ENCODE results near the gene PDCD4. TPM values are rescaled to one million over a fixed set of nuclear protein-coding genes. Genes with fewer than 3 reads are reported as not detected.

Gene PDCD4
- total and polyA plus RNA-seq, 2 of the 4 experiments (the other 2 are of a cell fraction), result 10.9 to 49.7 TPM

GRCh38 chr10:110863361-110863760 is 8.4 kb upstream of the PDCD4 start:
- no peak overlapping the region for H3K23ac ChIP-seq (ENCODE audit: low read depth, low read length)
- H3K56ac ChIP-seq (ENCODE audit: extremely low read depth, insufficient read depth, low read length), result no peak overlapping the region
- POLR2A ChIA-PET (ENCODE audit: unreplicated experiment), result no interaction called here
- H2BK120ac ChIP-seq (ENCODE audit: low read depth, low read length), result no peak overlapping the region
- TF ChIP-seq, protein P1, sequence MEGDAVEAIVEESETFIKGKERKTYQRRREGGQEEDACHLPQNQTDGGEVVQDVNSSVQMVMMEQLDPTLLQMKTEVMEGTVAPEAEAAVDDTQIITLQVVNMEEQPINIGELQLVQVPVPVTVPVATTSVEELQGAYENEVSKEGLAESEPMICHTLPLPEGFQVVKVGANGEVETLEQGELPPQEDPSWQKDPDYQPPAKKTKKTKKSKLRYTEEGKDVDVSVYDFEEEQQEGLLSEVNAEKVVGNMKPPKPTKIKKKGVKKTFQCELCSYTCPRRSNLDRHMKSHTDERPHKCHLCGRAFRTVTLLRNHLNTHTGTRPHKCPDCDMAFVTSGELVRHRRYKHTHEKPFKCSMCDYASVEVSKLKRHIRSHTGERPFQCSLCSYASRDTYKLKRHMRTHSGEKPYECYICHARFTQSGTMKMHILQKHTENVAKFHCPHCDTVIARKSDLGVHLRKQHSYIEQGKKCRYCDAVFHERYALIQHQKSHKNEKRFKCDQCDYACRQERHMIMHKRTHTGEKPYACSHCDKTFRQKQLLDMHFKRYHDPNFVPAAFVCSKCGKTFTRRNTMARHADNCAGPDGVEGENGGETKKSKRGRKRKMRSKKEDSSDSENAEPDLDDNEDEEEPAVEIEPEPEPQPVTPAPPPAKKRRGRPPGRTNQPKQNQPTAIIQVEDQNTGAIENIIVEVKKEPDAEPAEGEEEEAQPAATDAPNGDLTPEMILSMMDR (conservative IDR thresholded peaks at IDR 0.05; ENCODE audit: low read depth, low read length), result no peak
- no peak for TF ChIP-seq USF2 (IDR thresholded peaks at IDR 0.05; ENCODE audit: low read depth, low read length)
- TF ChIP-seq MXI1 (IDR thresholded peaks at IDR 0.05; ENCODE audit: borderline replicate concordance, low read depth, low read length), result no peak
- no peak for TF ChIP-seq MAZ (IDR thresholded peaks at IDR 0.05; ENCODE audit: borderline replicate concordance, low read depth, low read length)
- no peak for TF ChIP-seq SMC3 (IDR thresholded peaks at IDR 0.05; ENCODE audit: low read depth, low read length)
- no peak for TF ChIP-seq FOS (IDR thresholded peaks at IDR 0.05; ENCODE audit: low read depth, low read length)
- no peak for TF ChIP-seq RCOR1 (IDR thresholded peaks at IDR 0.05; ENCODE audit: insufficient replicate concordance, low read length)
- no peak for TF ChIP-seq RAD21 (IDR thresholded peaks at IDR 0.05; ENCODE audit: low read length)
- TF ChIP-seq NFE2L2 (IDR thresholded peaks at IDR 0.05; ENCODE audit: low read depth, low read length), result no peak
- TF ChIP-seq POLR2A (IDR thresholded peaks at IDR 0.05; ENCODE audit: low read depth, low read length), result no peak
- TF ChIP-seq MAFK (IDR thresholded peaks at IDR 0.05; ENCODE audit: low read depth, low read length), result no peak
- no peak for TF ChIP-seq CHD1 (IDR thresholded peaks at IDR 0.05; ENCODE audit: low read depth, low read length)
- no peak for TF ChIP-seq ELK1 (IDR thresholded peaks at IDR 0.05; ENCODE audit: borderline replicate concordance, low read depth, low read length)
- no peak for TF ChIP-seq CEBPB (IDR thresholded peaks at IDR 0.05; ENCODE audit: low read depth, low read length)
- TF ChIP-seq BHLHE40 (IDR thresholded peaks at IDR 0.05; ENCODE audit: low read depth, low read length), result no peak
- no peak for TF ChIP-seq RFX5 (IDR thresholded peaks at IDR 0.05; ENCODE audit: low read depth, low read length)
- H3K4me1 ChIP-seq (ENCODE audit: control insufficient read depth, insufficient read depth, low read length), result peaks cover 21% of the 10 kb centered on the region
- H2BK15ac ChIP-seq (ENCODE audit: low read depth, low read length), result no peak overlapping the region
- CTCF ChIA-PET, result no interaction called here
- in situ Hi-C loops (cut with MboI; ENCODE audit: low sequenced_read_pairs), result no loop called here
- H3K27me3 ChIP-seq (ENCODE audit: control insufficient read depth, insufficient read depth, low read length), result no peaks in the 10 kb centered on the region
- no peaks in the 10 kb centered on the region for H3K36me3 ChIP-seq (ENCODE audit: control insufficient read depth, insufficient read depth, low read length)
- no peak overlapping the region for H2AFZ ChIP-seq (replicated peaks; ENCODE audit: low read length, poor library complexity)
- ATAC-seq (ENCODE audit: low read depth) (no peak), DNase-seq (no peak)
- no peak overlapping the region for H4K5ac ChIP-seq (ENCODE audit: low read depth, low read length)
- H4K20me1 ChIP-seq (ENCODE audit: insufficient read depth, low read length), result no peaks in the 10 kb centered on the region
- H3K18ac ChIP-seq (ENCODE audit: low read depth, low read length), result no peak overlapping the region
- H3K9me1 ChIP-seq (ENCODE audit: insufficient read depth, low read length), result peaks cover 7% of the 10 kb centered on the region; the same call in 1 of the 2 replicates
- H2AK5ac ChIP-seq (ENCODE audit: low read depth, low read length), result no peak overlapping the region
- H3K27ac ChIP-seq (ENCODE audit: insufficient read depth, low read length), result no peak overlapping the region
- no peak overlapping the region for H3K4me3 ChIP-seq (ENCODE audit: insufficient read depth, low read depth, low read length)
- no peaks in the 10 kb centered on the region for H3K79me1 ChIP-seq (ENCODE audit: low read depth in 1 of 2, low read length in 2 of 2)
- no peak overlapping the region for H3K9ac ChIP-seq (ENCODE audit: low read depth, low read length)
- dilution Hi-C loops (cut with HindIII; ENCODE audit: low sequenced_read_pairs, unreplicated experiment), result no loop called here
- H3K4me2 ChIP-seq (ENCODE audit: low read depth, low read length), result no peak overlapping the region
- no peak overlapping the region for H3K4ac ChIP-seq (ENCODE audit: low read depth, low read length)
- BruUV-seq (replicated peaks), result no TSS peak
- H2BK20ac ChIP-seq (ENCODE audit: low read depth, low read length), result no peak overlapping the region
- H4K8ac ChIP-seq (ENCODE audit: low read depth in 2 of 2, low read length in 2 of 2), result no peak overlapping the region
- intact Hi-C loops (cut with micrococcal nuclease), result loop anchor here (5.0 kb wide), 1 partner anchor 36 kb away; no protein-coding TSS in a partner anchor
- H3K14ac ChIP-seq (replicated peaks; ENCODE audit: low read depth, low read length), result no peak overlapping the region
- no peak overlapping the region for H4K91ac ChIP-seq (ENCODE audit: insufficient read depth, low read depth, low read length)
- H2AK9ac ChIP-seq (replicated peaks; ENCODE audit: low read depth, low read length, poor library complexity), result no peak overlapping the region
- no peaks in the 10 kb centered on the region for H3K9me3 ChIP-seq (ENCODE audit: control insufficient read depth, insufficient read depth, low read length)
- no peak overlapping the region for H2BK5ac ChIP-seq (ENCODE audit: low read depth, low read length, poor library complexity, severe bottlenecking)

Data from IMR-90 (cell line).